ENCODE results near the gene DERL3. TPM values are rescaled to one million over a fixed set of nuclear protein-coding genes. Genes with fewer than 3 reads are reported as not detected.

DERL3 gene
- total RNA-seq, 4 donors from 2014 or later, result not detected

GRCh38 chr22:23829845-23830372 is 8.9 kb downstream of the DERL3 start:
- peaks cover 0 to 48% (median 3%) of the 10 kb centered on the region in 4 donors for H3K4me1 ChIP-seq
- intact Hi-C loops (cut with DNase I), result loop anchor here (5.0 kb wide), 1 partner anchor 33 kb away; no protein-coding TSS in a partner anchor
- H3K36me3 ChIP-seq, result peaks cover 52 to 94% (median 76%) of the 10 kb centered on the region in 4 donors
- no peaks in the 10 kb centered on the region for H3K27me3 ChIP-seq
- no peaks in the 10 kb centered on the region for H3K9me3 ChIP-seq
- H3K4me3 ChIP-seq, result no peak overlapping the region
- no peak for DNase-seq (ENCODE audit: extremely low spot score)
- TF ChIP-seq CTCF (IDR thresholded peaks at IDR 0.05) (no peak), POLR2AphosphoS5 (IDR thresholded peaks at IDR 0.05) (no peak), EP300 (IDR thresholded peaks at IDR 0.05) (no peak), POLR2A (IDR thresholded peaks at IDR 0.05; ENCODE audit: low read depth) (no peak)
- H3K27ac ChIP-seq (replicated peaks in 1 of 4), result no peak overlapping the region
- WGBS, result 74% methylated on average over 7 of the region's 7 CpGs

GRCh38 chr22:23828800-23829680 is 9.8 kb downstream of the DERL3 start:
- Histone ChIP-seq H3K4me3 (no peak overlapping the region), H3K4me1 (peaks cover 0 to 48% (median 0%) of the 10 kb centered on the region in 4 donors), H3K27ac (replicated peaks in 1 of 4) (no peak overlapping the region), H3K36me3 (peaks cover 50 to 94% (median 76%) of the 10 kb centered on the region in 4 donors), H3K9me3 (no peaks in the 10 kb centered on the region), H3K27me3 (no peaks in the 10 kb centered on the region)
- intact Hi-C loops (cut with DNase I), result no loop called here
- 90% methylated on average over 9 of the region's 10 CpGs for WGBS
- TF ChIP-seq EP300 (IDR thresholded peaks at IDR 0.05) (no peak), POLR2AphosphoS5 (IDR thresholded peaks at IDR 0.05) (no peak), POLR2A (IDR thresholded peaks at IDR 0.05; ENCODE audit: low read depth) (no peak), CTCF (IDR thresholded peaks at IDR 0.05) (no peak)
- no peak for DNase-seq (ENCODE audit: extremely low spot score)

GRCh38 chr22:23827351-23827995 is 11.3 kb downstream of the DERL3 start:
- peaks cover 51 to 94% (median 76%) of the 10 kb centered on the region in 4 donors for H3K36me3 ChIP-seq
- intact Hi-C loops (cut with DNase I), result no loop called here

More at GRCh38 chr22:23827351-23827995, 11.3 kb downstream of the DERL3 start:
- H3K27me3 ChIP-seq, result no peaks in the 10 kb centered on the region
- peaks cover 0 to 52% (median 0%) of the 10 kb centered on the region in 4 donors for H3K4me1 ChIP-seq
- H3K9me3 ChIP-seq, result no peaks in the 10 kb centered on the region
- DNase-seq (ENCODE audit: extremely low spot score), result no peak
- no peak overlapping the region for H3K4me3 ChIP-seq
- TF ChIP-seq EP300 (IDR thresholded peaks at IDR 0.05) (no peak), CTCF (IDR thresholded peaks at IDR 0.05) (no peak), POLR2AphosphoS5 (IDR thresholded peaks at IDR 0.05) (no peak), POLR2A (IDR thresholded peaks at IDR 0.05; ENCODE audit: low read depth) (no peak)
- 87% methylated on average over 9 of the region's 11 CpGs for WGBS
- H3K27ac ChIP-seq (replicated peaks in 1 of 4), result no peak overlapping the region
